H1 (cell line): ENCODE measurements around the gene NAV2.

Source experiments
- CHD2 ChIP-seq: IDR thresholded peaks from 2 replicates; pipeline ENCODE4 v1.6.1; 2012; ENCODE audit warnings: low read length, improper control_type of control experiment
- EP300 ChIP-seq, 2 experiments: IDR thresholded peaks; 1 replicate in 1 of 2; 2 replicates in 1 of 2; pipeline ENCODE4 v1.6.1; 2011 to 2012; ENCODE audit warnings: low read depth in 2 of 2, low read length in 2 of 2, mild to moderate bottlenecking in 2 of 2, borderline replicate concordance in 1 of 2, inconsistent platforms in 1 of 2, moderate library complexity in 1 of 2
- KDM1A ChIP-seq: fragments of 200-600, 300-600 bp; sonication (generic); IDR thresholded peaks from 2 replicates; pipeline ENCODE4 v1.7.1; 2016; ENCODE audit warnings: mild to moderate bottlenecking, low read length, borderline replicate concordance
- POLR2A ChIP-seq, 2 experiments: IDR thresholded peaks; 1 replicate in 1 of 2; 2 replicates in 1 of 2; pipeline ENCODE4 v1.6.1; 2011; ENCODE audit warnings: low read depth in 2 of 2, low read length in 2 of 2, mild to moderate bottlenecking in 2 of 2; ENCODE audit errors: control extremely low read depth in 1 of 2
- TF ChIP-seq, protein P1 (sequence below), 3 experiments: IDR thresholded peaks; 1 replicate in 2 of 3; 2 replicates in 1 of 3; pipeline versions ENCODE4 v1.5.1 to v1.6.1; 2011; ENCODE audit warnings: low read length in 3 of 3, mild to moderate bottlenecking in 3 of 3, inconsistent platforms in 2 of 3, low read depth in 1 of 3, moderate library complexity in 1 of 3; ENCODE audit not compliant: insufficient read depth in 1 of 3; ENCODE audit errors: control extremely low read depth in 1 of 3

DNA sequence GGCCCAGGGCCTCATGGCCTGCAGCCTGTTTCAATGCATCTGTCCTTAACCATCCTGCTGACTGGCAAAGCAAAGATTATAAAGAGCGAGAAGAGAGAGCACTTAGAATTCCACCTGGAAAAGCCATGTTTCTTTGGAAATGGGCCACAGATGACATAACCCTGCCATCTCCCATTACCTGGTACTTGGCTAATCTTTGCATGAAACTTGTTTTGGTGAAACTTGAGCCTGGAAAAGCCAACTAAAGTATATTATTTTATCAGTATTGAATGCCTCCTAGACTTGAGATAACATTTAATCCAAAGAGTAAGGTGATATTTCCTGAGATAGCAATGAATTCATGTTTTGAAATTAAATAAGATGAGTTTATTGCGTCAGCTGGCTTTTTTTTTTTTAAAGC, 72.6 kb downstream of the NAV2 start:
- TF ChIP-seq, protein P1, sequence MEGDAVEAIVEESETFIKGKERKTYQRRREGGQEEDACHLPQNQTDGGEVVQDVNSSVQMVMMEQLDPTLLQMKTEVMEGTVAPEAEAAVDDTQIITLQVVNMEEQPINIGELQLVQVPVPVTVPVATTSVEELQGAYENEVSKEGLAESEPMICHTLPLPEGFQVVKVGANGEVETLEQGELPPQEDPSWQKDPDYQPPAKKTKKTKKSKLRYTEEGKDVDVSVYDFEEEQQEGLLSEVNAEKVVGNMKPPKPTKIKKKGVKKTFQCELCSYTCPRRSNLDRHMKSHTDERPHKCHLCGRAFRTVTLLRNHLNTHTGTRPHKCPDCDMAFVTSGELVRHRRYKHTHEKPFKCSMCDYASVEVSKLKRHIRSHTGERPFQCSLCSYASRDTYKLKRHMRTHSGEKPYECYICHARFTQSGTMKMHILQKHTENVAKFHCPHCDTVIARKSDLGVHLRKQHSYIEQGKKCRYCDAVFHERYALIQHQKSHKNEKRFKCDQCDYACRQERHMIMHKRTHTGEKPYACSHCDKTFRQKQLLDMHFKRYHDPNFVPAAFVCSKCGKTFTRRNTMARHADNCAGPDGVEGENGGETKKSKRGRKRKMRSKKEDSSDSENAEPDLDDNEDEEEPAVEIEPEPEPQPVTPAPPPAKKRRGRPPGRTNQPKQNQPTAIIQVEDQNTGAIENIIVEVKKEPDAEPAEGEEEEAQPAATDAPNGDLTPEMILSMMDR (IDR thresholded peaks at IDR 0.05; ENCODE audit: control extremely low read depth in 1 of 3, insufficient read depth in 1 of 3, low read depth in 1 of 3, low read length in 3 of 3): no peak
- no peak for TF ChIP-seq POLR2A (IDR thresholded peaks at IDR 0.05; ENCODE audit: control extremely low read depth in 1 of 2, low read depth in 2 of 2, low read length in 2 of 2)
- TF ChIP-seq KDM1A: no peak
- no peak for TF ChIP-seq EP300 (IDR thresholded peaks at IDR 0.05; ENCODE audit: borderline replicate concordance in 1 of 2, low read depth in 2 of 2, low read length in 2 of 2)
- no peak for TF ChIP-seq CHD2
